Measurements from ENCODE around the gene ITM2C.

Gene ITM2C

DNA sequence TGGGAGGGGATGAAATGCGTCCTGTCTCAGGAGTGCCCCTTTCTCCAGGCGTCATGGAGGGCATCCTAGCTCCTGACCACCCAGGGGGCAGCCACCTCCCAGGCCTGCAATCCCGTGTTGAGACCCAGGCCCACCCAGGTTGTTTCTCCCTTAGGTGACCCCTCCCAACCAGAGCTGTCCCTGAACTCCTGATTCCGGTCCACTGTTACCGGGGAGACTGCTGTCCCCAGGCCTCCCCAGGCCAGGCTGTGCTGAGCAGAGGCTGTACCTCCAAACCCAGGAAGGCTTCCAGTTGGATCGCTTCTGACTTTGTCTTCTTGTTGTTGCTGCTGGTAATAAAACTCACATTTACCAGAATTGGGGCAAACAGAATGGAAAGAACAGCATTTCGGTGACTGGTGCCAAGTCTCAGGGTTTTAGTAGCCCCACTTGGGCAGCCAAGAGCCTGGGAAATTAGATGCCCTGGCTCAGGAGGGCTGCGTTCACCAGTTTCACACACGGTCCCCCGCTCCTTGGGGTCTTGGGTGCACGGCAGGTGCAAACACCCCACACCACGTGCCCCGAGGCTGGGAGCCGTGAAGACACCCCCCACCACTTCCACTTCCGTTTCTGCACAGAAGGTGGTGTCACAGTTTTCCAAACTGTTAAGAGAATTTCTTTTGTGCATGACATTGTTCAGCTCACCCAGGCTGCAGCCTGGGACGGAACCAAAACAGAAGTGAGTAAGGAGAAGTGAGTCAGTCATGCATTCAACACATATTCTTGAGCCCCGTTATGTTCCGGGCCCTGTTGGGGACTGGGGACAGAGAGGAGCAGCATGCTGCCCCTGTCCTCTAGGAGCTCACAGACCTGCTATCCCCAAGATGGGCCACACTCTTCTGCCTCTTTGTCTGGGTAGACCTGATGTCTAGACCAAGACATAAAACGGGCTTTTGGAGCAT lies 29.4 kb downstream of the ITM2C start:
- Histone ChIP-seq H3K4me3 (ENCODE audit: low read depth, low read length, poor library complexity, severe bottlenecking) (no peak overlapping the region), H3K27ac (ENCODE audit: low read depth, low read length, poor library complexity, severe bottlenecking) (no peak overlapping the region), H3F3A (ENCODE audit: insufficient read depth, low read length) (no peaks in the 10 kb centered on the region), H3K4me2 (ENCODE audit: low read length) (peak overlapping the region; percentile 3; the same call in 1 of the 2 replicates), H3K9me2 (ENCODE audit: low read depth, low read length) (no peaks in the 10 kb centered on the region), H3K9ac (ENCODE audit: low read length) (no peak overlapping the region), H2AFZ (ENCODE audit: low read length) (no peak overlapping the region), H3K79me2 (ENCODE audit: insufficient read depth, low read length) (no peaks in the 10 kb centered on the region), H3K36me3 (ENCODE audit: insufficient read depth, low read length) (no peaks in the 10 kb centered on the region), H3K27me3 (ENCODE audit: insufficient read depth, low read length) (peaks cover 21% of the 10 kb centered on the region; the same call in 1 of the 2 replicates), H4K20me1 (ENCODE audit: insufficient read depth, low read length) (no peaks in the 10 kb centered on the region), H3K9me3 (ENCODE audit: low read length) (no peaks in the 10 kb centered on the region), H3K4me1 (ENCODE audit: insufficient read depth, low read length, severe bottlenecking) (peaks cover 9% of the 10 kb centered on the region)
- TF ChIP-seq EZH2 (IDR thresholded peaks at IDR 0.05; ENCODE audit: borderline replicate concordance, low read length) = no peak
- TF ChIP-seq, protein P1, sequence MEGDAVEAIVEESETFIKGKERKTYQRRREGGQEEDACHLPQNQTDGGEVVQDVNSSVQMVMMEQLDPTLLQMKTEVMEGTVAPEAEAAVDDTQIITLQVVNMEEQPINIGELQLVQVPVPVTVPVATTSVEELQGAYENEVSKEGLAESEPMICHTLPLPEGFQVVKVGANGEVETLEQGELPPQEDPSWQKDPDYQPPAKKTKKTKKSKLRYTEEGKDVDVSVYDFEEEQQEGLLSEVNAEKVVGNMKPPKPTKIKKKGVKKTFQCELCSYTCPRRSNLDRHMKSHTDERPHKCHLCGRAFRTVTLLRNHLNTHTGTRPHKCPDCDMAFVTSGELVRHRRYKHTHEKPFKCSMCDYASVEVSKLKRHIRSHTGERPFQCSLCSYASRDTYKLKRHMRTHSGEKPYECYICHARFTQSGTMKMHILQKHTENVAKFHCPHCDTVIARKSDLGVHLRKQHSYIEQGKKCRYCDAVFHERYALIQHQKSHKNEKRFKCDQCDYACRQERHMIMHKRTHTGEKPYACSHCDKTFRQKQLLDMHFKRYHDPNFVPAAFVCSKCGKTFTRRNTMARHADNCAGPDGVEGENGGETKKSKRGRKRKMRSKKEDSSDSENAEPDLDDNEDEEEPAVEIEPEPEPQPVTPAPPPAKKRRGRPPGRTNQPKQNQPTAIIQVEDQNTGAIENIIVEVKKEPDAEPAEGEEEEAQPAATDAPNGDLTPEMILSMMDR (IDR thresholded peaks at IDR 0.05; ENCODE audit: low read length) = no peak

DNA sequence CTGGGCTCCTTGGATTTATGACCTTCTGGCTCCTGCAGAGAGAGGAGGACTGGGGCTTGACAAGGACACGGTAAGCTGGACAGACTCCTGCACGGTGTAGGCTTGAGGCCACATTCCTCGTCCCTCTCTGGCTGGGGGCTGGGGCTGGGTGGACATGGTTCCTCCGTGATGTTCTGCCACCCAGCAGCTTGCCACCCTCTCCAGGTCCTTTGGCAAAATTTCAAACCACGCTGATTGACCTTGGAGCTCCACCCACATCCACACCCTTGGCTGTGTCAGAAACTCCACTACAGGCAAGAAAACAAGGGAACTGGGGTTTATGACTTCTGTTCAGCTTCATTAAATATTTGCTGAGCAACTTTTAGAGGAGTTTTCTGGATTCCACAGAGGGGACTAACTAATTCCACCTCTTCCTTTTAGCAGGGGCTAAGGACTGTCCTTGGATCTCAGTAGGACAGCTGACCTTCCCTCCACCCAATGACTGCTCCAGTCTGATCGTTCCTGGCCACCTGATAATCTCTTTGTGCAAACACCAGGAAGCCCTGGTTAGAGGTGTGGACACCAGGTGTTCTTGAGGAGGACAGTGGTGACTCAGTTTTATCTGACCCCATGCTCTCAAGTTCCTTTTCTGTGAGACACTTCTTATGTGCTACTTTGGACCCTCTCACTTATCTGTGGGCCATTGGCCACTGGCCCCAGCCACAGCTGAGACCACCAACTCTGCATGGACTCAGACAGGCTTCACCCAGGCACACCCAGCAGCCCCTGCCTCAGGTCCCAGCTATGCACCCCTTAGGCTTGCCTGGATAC lies 31.0 kb downstream of the ITM2C start:
- Histone ChIP-seq H2AFZ (ENCODE audit: low read length) (no peak overlapping the region), H3K4me2 (ENCODE audit: low read length) (no peak overlapping the region)

More for the DNA sequence above, 31.0 kb downstream of the ITM2C start:
- Histone ChIP-seq H3K9me3 (ENCODE audit: low read length) (no peaks in the 10 kb centered on the region), H3K36me3 (ENCODE audit: insufficient read depth, low read length) (no peaks in the 10 kb centered on the region), H3K27ac (ENCODE audit: low read depth, low read length, poor library complexity, severe bottlenecking) (no peak overlapping the region), H3K4me1 (ENCODE audit: insufficient read depth, low read length, severe bottlenecking) (peaks cover 9% of the 10 kb centered on the region), H3K4me3 (ENCODE audit: low read depth, low read length, poor library complexity, severe bottlenecking) (no peak overlapping the region), H3K9ac (ENCODE audit: low read length) (no peak overlapping the region), H4K20me1 (ENCODE audit: insufficient read depth, low read length) (no peaks in the 10 kb centered on the region), H3K27me3 (ENCODE audit: insufficient read depth, low read length) (peaks cover 17% of the 10 kb centered on the region; the same call in 1 of the 2 replicates), H3F3A (ENCODE audit: insufficient read depth, low read length) (no peaks in the 10 kb centered on the region), H3K9me2 (ENCODE audit: low read depth, low read length) (no peaks in the 10 kb centered on the region), H3K79me2 (ENCODE audit: insufficient read depth, low read length) (no peaks in the 10 kb centered on the region)
- no peak for TF ChIP-seq EZH2 (IDR thresholded peaks at IDR 0.05; ENCODE audit: borderline replicate concordance, low read length)
- TF ChIP-seq, protein P1 (IDR thresholded peaks at IDR 0.05; ENCODE audit: low read length) = no peak

Data from OCI-LY1 (cell line).